Left colon (tissue), 2 donors: ENCODE data around the gene NTRK1. TPM values are rescaled to one million over a fixed set of nuclear protein-coding genes. Genes with fewer than 3 reads are reported as not detected.
A peak's percentile ranks its signal among the peaks of the same experiment; 100 is the strongest.
"Not testable (repeated sequence)": the region's sequence is repeated elsewhere in the genome, so short reads cannot be mapped to it uniquely, and the experiment has no call there.

Experiments
- ATAC-seq: fragments of 200-7000 bp; cut with Tn5 transposase; one replicate; pipeline ENCODE4 v1.9.1; 2020; ENCODE audit warnings: mild to moderate bottlenecking, moderate library complexity
- DNase-seq, 2 donors: peaks; one replicate each; pipeline ENCODE4 v3.0.0-alpha.2; 2020
- intact Hi-C, 2 donors: fragments of 100-400 bp; cut with DNase I in 1 of 2; cut with micrococcal nuclease in 1 of 2; formaldehyde crosslinking; loops; one replicate each; pipeline versions ENCODE4 v1.11.2 to v1.14.0; 2022; cut with DNase I, micrococcal nuclease
- total RNA-seq, 2 donors: library from RNA; stranded (reverse); fragmentation: NEBNext Ultra II Directional; extraction: Animal tissue kit (Norgen Biotek cat#: 25700); gene quantifications; one replicate each; pipeline ENCODE4 v1.2.1, GENCODE V29; 2021
- donor health status: DM: no; HTN: no; CAD: no.
- donor health status: DM: yes; HTN: yes; CAD: no.

NTRK1 gene
- total RNA-seq, 2 donors from 2014 or later = 0.95 TPM; not detected in 1

DNA sequence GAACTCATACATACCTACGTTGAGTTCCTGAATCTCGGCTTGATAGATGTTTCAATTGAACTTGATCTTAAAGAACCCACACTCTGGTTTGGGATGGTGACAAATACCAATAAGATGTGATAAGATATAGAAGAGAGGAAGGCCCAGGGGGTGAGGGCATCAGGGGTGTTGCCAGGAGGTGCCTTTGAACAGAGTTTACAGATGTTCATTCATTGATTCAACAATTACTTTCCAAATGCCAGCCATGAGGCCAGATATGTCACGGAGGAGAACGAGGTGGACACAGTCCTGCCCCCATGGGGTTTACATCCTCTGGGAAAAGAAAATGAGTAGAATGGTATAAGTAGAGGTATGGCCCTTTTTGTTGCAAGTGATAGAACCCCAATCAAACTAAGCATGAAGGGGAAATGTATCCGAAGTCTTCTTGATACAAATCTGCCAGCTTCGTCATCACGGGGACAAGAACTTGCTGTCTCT is 60.4 kb downstream of the NTRK1 start:
- intact Hi-C loops = no loop called here
- ATAC-seq (no peak), DNase-seq (no peak)

DNA sequence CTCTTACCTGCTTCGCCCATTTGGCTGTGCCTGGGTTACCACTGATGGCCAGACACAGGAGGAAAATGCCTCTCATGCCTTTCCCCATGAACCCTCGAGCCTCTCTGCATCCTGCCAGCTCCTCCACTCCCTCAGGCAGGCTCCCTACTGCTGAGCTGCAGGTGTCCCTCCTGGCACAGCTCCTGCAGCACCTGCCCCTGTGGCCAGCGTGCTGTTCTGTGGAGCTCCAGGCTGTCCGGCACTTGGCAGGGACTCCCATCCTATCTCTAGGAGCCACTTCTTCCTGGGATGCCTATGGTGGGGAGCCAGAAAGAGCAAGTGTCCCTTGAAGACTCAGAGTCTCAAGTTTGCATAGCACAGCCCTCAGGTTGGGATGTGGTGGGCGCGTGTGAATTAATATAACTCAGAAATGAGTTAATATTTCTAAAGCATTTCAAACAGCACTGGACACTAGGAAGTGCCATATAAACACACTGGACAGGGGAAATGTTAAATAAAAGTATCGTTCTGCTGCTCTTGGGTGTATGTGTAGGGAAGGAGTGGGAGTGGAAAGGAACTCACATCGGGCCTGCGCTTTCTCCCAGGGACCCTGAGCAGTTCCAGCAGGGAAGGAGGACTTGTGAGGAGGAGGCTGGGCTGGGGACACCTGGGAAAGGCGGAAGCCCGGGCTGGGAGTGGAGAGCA is 62.5 kb downstream of the NTRK1 start:
- intact Hi-C loops = no loop called here
- DNase-seq (no peak), ATAC-seq (no peak)

DNA sequence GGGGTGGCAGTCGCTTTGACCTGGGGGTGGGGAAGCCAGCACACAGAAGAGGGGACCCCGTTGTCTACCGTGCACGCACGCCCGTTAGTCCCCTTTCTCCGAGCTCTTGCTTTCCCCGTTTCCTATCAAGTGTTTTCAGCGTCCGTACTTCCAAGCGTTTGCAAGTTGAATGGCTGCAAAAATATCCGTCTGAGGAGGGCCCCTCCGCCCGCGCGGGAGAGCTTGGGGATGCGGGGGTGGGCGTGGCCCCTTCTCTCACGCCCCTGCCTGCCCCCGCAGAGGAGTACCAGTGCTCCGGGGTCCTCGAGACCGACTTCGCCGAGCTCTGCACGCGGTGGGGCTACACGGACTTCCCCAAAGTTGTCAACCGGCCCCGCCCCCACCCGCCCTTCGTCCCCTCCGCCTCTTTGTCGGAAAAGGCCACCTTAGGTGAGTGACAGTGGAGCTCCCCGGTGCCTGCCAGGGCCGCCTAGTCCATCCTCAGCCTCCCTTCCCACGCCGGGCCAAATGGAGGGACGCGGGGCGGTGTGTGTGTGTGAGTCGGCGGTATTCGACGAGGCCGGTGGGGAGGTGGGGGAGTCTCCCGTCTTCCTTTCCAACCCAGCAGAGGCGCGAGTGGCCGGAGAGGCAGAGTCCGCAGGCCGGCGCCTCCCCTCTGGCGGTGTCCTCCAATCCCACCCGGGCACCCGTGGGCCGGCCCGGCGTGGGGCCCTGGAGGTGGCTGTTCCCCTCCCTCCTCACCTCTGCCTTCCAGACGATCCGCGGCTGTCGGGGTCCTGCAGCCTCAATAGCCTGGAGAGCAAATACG is 63.2 kb downstream of the NTRK1 start:
- ATAC-seq (no peak), DNase-seq (no peak)
- intact Hi-C loops = no loop called here

DNA sequence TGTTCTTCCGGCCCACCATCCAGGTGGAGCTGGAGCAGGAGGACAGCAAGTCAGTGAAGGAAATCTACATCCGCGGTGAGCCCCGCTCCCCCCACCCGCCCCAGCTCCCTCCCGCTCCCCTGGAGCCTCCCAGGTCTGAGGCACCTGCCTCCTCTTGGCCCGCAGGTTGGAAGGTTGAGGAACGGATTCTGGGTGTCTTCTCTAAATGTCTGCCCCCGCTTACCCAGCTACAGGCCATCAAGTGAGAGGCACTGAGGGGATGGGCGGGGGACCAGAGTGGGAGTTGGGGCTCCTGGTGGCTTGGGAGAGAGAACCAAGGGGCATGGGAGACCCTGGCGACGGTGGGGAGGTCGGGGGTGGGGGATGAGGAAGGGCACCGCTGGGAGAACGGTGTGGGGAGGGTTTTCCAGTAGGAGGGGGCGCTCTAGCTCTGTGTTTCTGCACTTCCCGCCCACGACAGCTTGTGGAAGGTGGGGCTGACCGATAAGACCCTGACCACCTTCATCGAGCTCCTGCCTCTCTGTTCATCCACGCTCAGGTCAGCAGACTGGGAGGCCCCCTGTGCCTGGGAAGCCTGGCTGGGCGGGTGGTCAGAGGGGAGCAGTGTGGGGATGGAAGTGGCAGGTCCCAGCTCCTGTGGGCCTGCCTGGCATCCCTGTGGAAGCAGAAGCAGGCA is 64.0 kb downstream of the NTRK1 start:
- ATAC-seq (no peak), DNase-seq (no peak)
- intact Hi-C loops = no loop called here

DNA sequence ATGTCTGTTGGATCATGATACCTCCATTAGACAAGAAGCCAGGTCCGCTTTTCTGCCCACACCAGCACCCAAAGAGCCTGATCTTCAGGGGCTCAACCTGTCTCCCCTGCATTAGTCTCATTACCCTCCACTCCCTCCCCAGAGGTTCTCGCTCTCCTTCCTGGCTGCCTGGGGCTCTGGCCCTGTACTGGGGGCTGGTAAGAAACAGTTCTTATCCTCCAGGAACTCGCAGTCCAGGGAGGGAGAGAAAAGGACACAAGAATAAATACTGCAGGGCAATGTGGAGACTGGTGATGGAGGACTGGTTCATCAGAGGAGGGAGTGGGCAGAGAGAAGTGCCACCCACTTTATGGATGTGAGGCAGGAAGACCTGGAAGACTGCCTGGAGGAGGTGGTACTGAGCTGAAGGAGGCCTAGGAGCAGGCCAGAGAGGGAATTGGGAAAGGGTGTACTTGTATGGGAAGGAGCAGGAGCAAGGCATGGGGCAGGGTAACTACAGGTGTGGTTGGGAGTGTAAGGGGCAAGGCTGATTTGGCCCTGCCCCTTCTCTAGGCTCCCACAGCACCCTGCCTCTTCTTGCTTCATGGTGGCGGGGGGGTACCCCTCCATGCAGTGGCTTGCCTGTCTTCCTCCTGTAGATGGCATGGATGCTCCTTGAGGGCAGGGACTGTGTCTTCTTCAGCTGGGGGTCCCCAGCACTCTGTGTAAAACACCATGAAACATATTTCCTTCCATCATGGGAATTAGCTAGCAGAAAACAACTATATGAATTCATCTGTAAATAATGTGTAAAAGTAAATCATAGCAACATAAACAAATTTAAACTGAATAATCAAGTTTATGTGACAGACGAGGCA is 64.7 kb downstream of the NTRK1 start:
- DNase-seq (no peak), ATAC-seq (no peak)
- intact Hi-C loops = no loop called here

DNA sequence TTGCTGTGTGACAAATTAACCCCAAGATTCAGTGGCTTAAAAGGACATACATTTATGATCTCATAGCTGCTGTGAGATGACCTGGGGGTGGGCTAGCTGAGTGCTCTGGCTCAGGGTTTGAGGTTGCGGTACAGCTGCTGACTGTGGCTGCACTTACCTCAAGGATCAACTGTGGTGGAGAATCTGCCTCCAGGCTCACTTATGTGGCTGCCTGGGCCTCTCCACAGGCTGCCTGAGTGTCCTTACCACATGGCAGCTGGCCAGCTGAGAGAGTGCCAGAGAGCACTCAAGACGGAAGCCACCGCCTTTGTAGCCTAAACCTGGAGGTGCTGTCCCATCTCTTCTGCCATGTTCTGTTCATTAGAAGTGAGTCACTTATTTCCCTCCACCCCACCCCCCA is 65.5 kb downstream of the NTRK1 start:
- DNase-seq (peak; percentile 52 to 81), ATAC-seq (peak; percentile 63)
- intact Hi-C loops = no loop called here

DNA sequence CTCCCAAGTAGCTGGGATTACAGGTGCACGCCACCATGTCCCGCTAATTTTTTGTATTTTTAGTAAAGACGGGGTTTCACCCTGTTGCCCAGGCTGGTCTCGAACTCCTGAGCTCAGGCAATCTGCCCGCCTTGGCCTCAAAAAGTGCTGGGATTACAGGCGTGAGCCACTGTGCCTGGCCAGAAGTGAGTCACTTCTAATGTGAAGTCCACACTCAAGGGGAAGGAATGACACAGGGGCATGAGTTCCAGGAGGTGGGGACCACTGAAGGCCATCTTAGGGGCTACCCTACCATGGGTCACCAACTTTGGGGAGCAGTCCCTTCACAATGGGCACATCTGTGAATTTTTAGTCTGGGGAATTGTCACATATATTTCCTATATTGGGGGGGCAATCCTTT is 66.0 kb downstream of the NTRK1 start:
- ATAC-seq, DNase-seq, intact Hi-C loops: not testable (repeated sequence)

DNA sequence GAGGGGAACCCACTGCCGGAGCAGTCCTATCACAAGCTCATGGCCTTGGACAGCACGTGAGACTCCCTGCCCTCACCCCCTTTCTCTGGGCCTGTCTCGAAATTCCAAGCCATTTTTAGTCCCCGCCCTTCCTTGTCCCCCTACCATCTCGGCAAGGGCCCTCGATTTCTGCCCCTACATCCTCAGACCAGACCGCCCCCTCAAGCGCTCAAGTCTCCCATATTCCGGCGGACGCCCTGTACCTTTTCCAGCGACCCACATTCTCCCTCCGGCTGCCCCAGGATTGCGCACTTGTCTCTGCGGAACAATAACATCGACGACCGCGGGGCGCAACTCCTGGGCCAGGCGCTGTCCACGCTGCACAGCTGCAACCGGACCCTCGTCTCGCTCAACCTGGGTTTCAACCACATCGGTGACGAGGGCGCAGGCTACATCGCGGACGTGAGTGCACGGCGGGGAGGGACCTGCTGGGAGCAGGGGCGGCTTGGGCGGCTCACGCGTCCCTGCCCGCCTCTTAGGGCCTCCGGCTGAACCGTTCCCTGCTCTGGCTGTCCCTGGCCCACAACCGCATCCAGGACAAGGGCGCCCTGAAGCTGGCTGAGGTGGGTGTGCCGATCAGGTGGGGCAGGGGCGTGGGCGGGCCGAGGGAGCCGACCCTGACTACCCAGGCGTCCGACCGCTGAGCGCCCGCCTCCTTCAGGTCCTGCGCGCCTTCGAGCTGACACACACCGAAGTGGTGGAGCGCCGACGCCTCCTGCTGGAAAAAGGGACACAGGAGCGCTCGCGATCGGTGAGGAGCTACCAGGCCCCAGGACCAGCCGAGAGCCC is 66.8 kb downstream of the NTRK1 start:
- peak; percentile 54 to 81 for DNase-seq
- intact Hi-C loops = no loop called here
- peak; percentile 77 for ATAC-seq

DNA sequence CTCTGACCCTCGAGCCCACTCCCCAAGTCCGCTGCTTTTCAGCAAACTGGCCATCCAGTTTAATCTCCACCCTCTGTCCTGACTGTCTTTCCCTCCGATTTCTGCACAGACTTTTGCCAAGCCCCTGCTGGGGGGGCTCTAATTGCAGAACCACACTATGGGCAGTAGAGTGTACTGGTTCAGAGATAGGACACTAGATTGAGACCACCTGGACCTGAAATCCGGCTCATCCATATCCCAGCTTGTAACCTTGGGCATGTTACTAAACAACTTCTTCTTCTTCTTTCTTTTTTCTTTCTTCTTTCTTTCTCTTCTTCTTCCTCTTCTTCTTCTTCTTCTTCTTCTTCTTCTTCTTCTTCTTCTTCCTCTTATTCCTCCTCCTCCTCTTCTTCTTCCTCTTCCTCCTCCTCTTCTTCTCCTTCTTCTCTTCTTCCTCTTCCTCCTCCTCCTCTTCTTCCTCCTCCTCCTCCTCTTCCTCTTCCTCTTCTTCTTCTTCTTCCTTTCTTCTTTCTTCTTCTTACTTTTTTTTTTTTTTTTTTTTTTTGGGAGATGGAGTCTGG is 67.5 kb downstream of the NTRK1 start:
- intact Hi-C loops = no loop called here
- ATAC-seq = peak; percentile 2

DNA sequence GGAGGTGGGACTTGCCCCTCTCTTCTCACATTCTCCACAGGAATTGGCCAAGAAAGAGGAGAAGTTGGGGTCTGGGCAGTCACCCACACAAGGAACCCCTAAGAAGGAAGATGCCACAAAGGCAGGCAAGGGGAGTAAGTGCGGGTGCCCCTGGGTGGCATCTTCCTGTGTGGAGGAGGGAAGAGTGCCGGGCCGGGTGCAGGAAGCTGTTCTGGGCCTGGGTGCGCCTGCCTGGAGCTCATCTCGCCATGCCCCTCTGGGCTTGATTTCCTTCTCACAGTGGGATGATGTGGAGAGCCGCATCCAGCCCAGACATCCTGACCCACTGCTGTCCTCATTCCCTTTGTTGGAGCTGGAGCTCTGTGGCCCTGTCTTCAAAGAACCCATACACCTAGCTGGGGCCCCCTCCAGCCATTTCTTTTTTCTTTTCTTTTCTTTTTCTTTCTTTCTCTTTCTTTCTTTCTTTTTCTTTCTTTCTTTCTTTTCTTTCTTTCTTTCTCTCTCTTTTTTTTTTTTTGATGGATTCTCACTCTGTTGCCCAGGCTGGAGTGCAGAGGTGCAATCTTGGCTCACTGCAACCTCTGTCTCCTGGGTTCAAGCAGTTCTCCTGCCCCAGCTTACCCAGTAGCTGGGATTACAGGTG is 69.1 kb downstream of the NTRK1 start:
- intact Hi-C loops = no loop called here
- DNase-seq = no peak
- ATAC-seq = no peak

More for the DNA sequence above, 67.5 kb downstream of the NTRK1 start:
- no peak for DNase-seq

DNA sequence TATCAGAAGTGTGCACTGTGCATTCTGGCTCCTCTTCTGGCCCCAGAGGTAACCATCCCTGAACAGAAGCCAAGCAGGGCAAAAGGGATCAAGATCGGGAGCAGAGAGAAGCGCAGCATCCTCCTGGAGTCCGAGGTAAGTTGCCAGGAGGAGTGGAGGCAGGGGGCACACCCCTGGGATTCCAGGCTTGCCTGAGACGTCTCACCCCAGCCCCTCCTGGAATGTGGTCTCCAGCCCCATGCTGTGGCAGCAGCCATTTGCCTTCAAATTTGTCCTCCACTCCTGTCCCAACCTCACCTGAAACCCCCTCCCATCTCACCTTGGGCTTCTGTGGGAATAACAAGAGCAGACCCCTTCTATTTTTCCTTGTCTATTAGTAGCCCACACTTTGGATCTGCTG is 69.8 kb downstream of the NTRK1 start:
- ATAC-seq (no peak), DNase-seq (no peak)
- intact Hi-C loops = no loop called here

Other genes with a start within 250 kb of the NTRK1 start
- not detected for gene HAPLN2, start 241.4 kb upstream of the NTRK1 start, total RNA-seq
- not detected for gene BCAN, start 218.7 kb upstream of the NTRK1 start, total RNA-seq
- gene NES, start 183.5 kb upstream of the NTRK1 start, total RNA-seq = 1 to 10 TPM; 3.6 to 6.8 TPM
- under 1 TPM; 0.73 to 0.98 TPM for gene CRABP2, start 155.3 kb upstream of the NTRK1 start, total RNA-seq
- 10 to 100 TPM; 40.6 to 47.9 TPM for gene METTL25B, start 132.4 kb upstream of the NTRK1 start, total RNA-seq
- 10 to 100 TPM; 24.2 to 28.3 TPM for gene ISG20L2, start 132.1 kb upstream of the NTRK1 start, total RNA-seq
- gene MRPL24, start 119.8 kb upstream of the NTRK1 start, total RNA-seq = 10 to 100 TPM; 37.7 to 60.2 TPM
- gene HDGF, start 109.2 kb upstream of the NTRK1 start, total RNA-seq = 100 to 1,000 TPM; 198 to 243 TPM
- gene PRCC, start 93.3 kb upstream of the NTRK1 start, total RNA-seq = 10 to 100 TPM; 51.2 to 59.6 TPM
- gene SH2D2A, start 44.0 kb upstream of the NTRK1 start, total RNA-seq = 1 to 10 TPM; 1.4 to 2.4 TPM
- gene INSRR, start 1.7 kb upstream of the NTRK1 start, total RNA-seq = not detected
- 1 to 10 TPM; 2.0 to 2.9 TPM for gene PEAR1, start 32.9 kb downstream of the NTRK1 start, total RNA-seq
- not detected for gene LRRC71, start 59.8 kb downstream of the NTRK1 start, total RNA-seq
- gene ARHGEF11, start 184.9 kb downstream of the NTRK1 start, total RNA-seq = 10 to 100 TPM; 42.1 to 46.8 TPM
- not detected for gene ETV3L, start 238.9 kb downstream of the NTRK1 start, total RNA-seq